SK-N-DZ (cell line): ENCODE results near the gene HACE1. TPM values are rescaled to one million over a fixed set of nuclear protein-coding genes. Genes with fewer than 3 reads are reported as not detected.
"Not testable (repeated sequence)": the region's sequence is repeated elsewhere in the genome, so short reads cannot be mapped to it uniquely, and the experiment has no call there.

Source experiments
- DNase-seq: peaks from one replicate; pipeline ENCODE4 v3.0.0-alpha.2; 2015; ENCODE audit warnings: low spot score
- polyA plus RNA-seq, 2 experiments: library from polyadenylated mRNA; depleted of rRNA; stranded (reverse); fragments of >200 nt; gene quantifications; 2 replicates each; pipeline ENCODE4 v1.2.3, GENCODE V29; 2014

Gene HACE1
- polyA plus RNA-seq (2014; cell fraction: cytosol; rRNA removed), result 16.8 and 16.9 TPM in 2 replicates
- polyA plus RNA-seq (2014; cell fraction: nucleus; rRNA removed), result 25.3 and 25.6 TPM in 2 replicates

- peak; percentile 91 for DNase-seq
Measured at GRCh38 chr6:104859225-104860146, at the start of gene HACE1. Gene HACE1 (minus strand): TSS chr6:104859919. CDS start chr6:104859642, 277 bp downstream.

GRCh38 chr6:104908888-104909525, 49.3 kb upstream of the HACE1 start:
- no peak for DNase-seq

GRCh38 chr6:104908031-104908887, 48.5 kb upstream of the HACE1 start:
- no peak for DNase-seq

- DNase-seq, result not testable (repeated sequence)
Measured at GRCh38 chr6:104898893-104899292, 39.2 kb upstream of the HACE1 start.

- DNase-seq, result no peak
Measured at GRCh38 chr6:104896914-104897313, 37.2 kb upstream of the HACE1 start.

- DNase-seq, result no peak
Measured at GRCh38 chr6:104888066-104888465, 28.3 kb upstream of the HACE1 start.

- DNase-seq, result peak; percentile 37
Measured at GRCh38 chr6:104887350-104887749, 27.6 kb upstream of the HACE1 start.

GRCh38 chr6:104885518-104886043, 25.9 kb upstream of the HACE1 start:
- DNase-seq, result peak; percentile 57

GRCh38 chr6:104884867-104885517, 25.3 kb upstream of the HACE1 start:
- DNase-seq, result peak; percentile 41

- DNase-seq, result peak; percentile 12
Measured at GRCh38 chr6:104881964-104882668, 22.4 kb upstream of the HACE1 start.

- no peak for DNase-seq
Measured at GRCh38 chr6:104862456-104862855, 2.7 kb upstream of the HACE1 start.

GRCh38 chr6:104860221-104860620, 502 bp upstream of the HACE1 start:
- no peak for DNase-seq

- no peak for DNase-seq
Measured at GRCh38 chr6:104858642-104859041, 1.1 kb downstream of the HACE1 start.

- DNase-seq, result no peak
Measured at GRCh38 chr6:104855507-104855906, 4.2 kb downstream of the HACE1 start.

GRCh38 chr6:104847721-104848120, 12.0 kb downstream of the HACE1 start:
- DNase-seq, result not testable (repeated sequence)

- no peak for DNase-seq
Measured at GRCh38 chr6:104843229-104843628, 16.5 kb downstream of the HACE1 start.

- DNase-seq, result no peak
Measured at GRCh38 chr6:104837158-104837557, 22.6 kb downstream of the HACE1 start.

GRCh38 chr6:104836479-104837020, 23.2 kb downstream of the HACE1 start:
- not testable (repeated sequence) for DNase-seq

GRCh38 chr6:104835782-104836181, 23.9 kb downstream of the HACE1 start:
- DNase-seq, result no peak
